H1 (cell line): ENCODE measurements around the gene ADAM19. TPM values are rescaled to one million over a fixed set of nuclear protein-coding genes. Genes with fewer than 3 reads are reported as not detected.

Source experiments
- CTCF ChIA-PET: fragments of 300-600 bp; sonication (Branson Sonifier 250); formaldehyde crosslinking; loops from one replicate; lab custom pipeline; 2021; ENCODE audit not compliant: partially characterized antibody; lab: Charles Lee
- POLR2A ChIA-PET: fragments of 300-600 bp; sonication (Branson Sonifier 250); formaldehyde crosslinking; loops from one replicate; lab custom pipeline; 2021; ENCODE audit warnings: inconsistent platforms; ENCODE audit not compliant: partially characterized antibody; lab: Charles Lee
- DNase-seq, 2 experiments: peaks; one replicate each; pipeline versions ENCODE4 v3.0.0 to v3.0.0-alpha.2; 2010 to 2022; ENCODE audit warnings: low spot score in 2 of 2, low read depth in 1 of 2, mixed read lengths in 1 of 2
- FAIRE-seq: peaks from 2 replicates; lab custom pipeline; 2011; peaks lifted over from hg19 to GRCh38; lab: Jason Lieb, UNC
- H2AFZ ChIP-seq: 2 replicates; pipeline ENCODE4 v1.8.1; 2012; ENCODE audit warnings: low read length, inconsistent platforms
- H2AK5ac ChIP-seq: 2 replicates; pipeline ENCODE4 v1.6.1; 2013; ENCODE audit warnings: low read depth, low read length
- H2BK120ac ChIP-seq: replicated peaks from 2 replicates; pipeline ENCODE3; 2013; ENCODE audit warnings: low read depth, low read length, inconsistent platforms
- H2BK12ac ChIP-seq: 2 replicates; pipeline ENCODE4 v1.6.1; 2013; ENCODE audit warnings: low read depth, low read length
- H2BK15ac ChIP-seq: 2 replicates; pipeline ENCODE4 v1.6.1; 2013; ENCODE audit warnings: low read length
- H2BK20ac ChIP-seq: 2 replicates; pipeline ENCODE4 v1.6.1; 2013; ENCODE audit warnings: low read length
- H2BK5ac ChIP-seq: 2 replicates; pipeline ENCODE4 v1.6.1; 2013; ENCODE audit warnings: low read depth, low read length
- H3K14ac ChIP-seq: 2 replicates; pipeline ENCODE4 v1.6.1; 2013; ENCODE audit warnings: inconsistent platforms; ENCODE audit not compliant: insufficient read length
- H3K18ac ChIP-seq: 2 replicates; pipeline ENCODE4 v1.6.1; 2013; ENCODE audit warnings: low read length; ENCODE audit errors: extremely low read depth
- H3K23ac ChIP-seq: 2 replicates; pipeline ENCODE4 v1.6.1; 2013; ENCODE audit warnings: inconsistent platforms; ENCODE audit not compliant: insufficient read length
- H3K23me2 ChIP-seq: 2 replicates; pipeline ENCODE4 v1.6.1; 2013; ENCODE audit warnings: low read depth, low read length
- H3K27ac ChIP-seq: 2 replicates; pipeline ENCODE4 v1.6.1; 2011; ENCODE audit warnings: low read depth, low read length, inconsistent platforms
- H3K27me3 ChIP-seq, 4 experiments: replicated peaks in 1 of 4; 1 replicate in 1 of 4; 2 replicates in 3 of 4; pipeline versions ENCODE4 v1.6.1 to v1.8.1; 2011 to 2013; ENCODE audit warnings: low read length in 3 of 4, mild to moderate bottlenecking in 3 of 4, inconsistent platforms in 2 of 4, mixed read lengths in 2 of 4, moderate library complexity in 1 of 4; ENCODE audit not compliant: control insufficient read depth in 3 of 4, insufficient read depth in 3 of 4; ENCODE audit errors: extremely low read depth in 1 of 4
- H3K36me3 ChIP-seq, 4 experiments: 2 replicates each; pipeline versions ENCODE4 v1.6.1 to v1.8.1; 2011 to 2013; ENCODE audit warnings: mild to moderate bottlenecking in 4 of 4, low read length in 3 of 4, moderate library complexity in 2 of 4, control low read depth in 1 of 4, inconsistent platforms in 1 of 4; ENCODE audit not compliant: insufficient read depth in 4 of 4, control insufficient read depth in 2 of 4
- H3K4ac ChIP-seq: replicated peaks from 2 replicates; pipeline ENCODE3; 2013; ENCODE audit warnings: low read length, low read depth, mixed read lengths, inconsistent platforms; ENCODE audit not compliant: insufficient read length
- H3K4me1 ChIP-seq, 4 experiments: replicated peaks in 1 of 4; 1 replicate in 1 of 4; 2 replicates in 3 of 4; pipeline versions ENCODE4 v1.6.1 to v1.8.1; 2011 to 2013; ENCODE audit warnings: low read length in 3 of 4, inconsistent platforms in 2 of 4, mixed read lengths in 1 of 4; ENCODE audit not compliant: insufficient read depth in 4 of 4, control insufficient read depth in 3 of 4
- H3K4me2 ChIP-seq, 2 experiments: 2 replicates each; pipeline versions ENCODE4 v1.6.1 to v1.8.1; 2011 to 2013; ENCODE audit warnings: low read depth in 2 of 2, low read length in 2 of 2, control low read depth in 1 of 2, inconsistent platforms in 1 of 2, mild to moderate bottlenecking in 1 of 2; ENCODE audit not compliant: insufficient read depth in 1 of 2
- H3K4me3 ChIP-seq, 4 experiments: fragments of 200-600, 300-600 bp in 1 of 4; sonication (generic), shearing (Covaris generic), sonication (Bioruptor Twin) in 1 of 4; 2 replicates each; pipeline versions ENCODE4 v1.5.1 to v1.8.1; 2011 to 2016; ENCODE audit warnings: low read length in 4 of 4, low read depth in 3 of 4, control low read depth in 2 of 4, inconsistent platforms in 2 of 4, mild to moderate bottlenecking in 2 of 4, mixed read lengths in 1 of 4, moderate library complexity in 1 of 4; ENCODE audit not compliant: insufficient read depth in 2 of 4; ENCODE audit errors: extremely low read depth in 1 of 4
- H3K56ac ChIP-seq: replicated peaks from 2 replicates; pipeline ENCODE3; 2013; ENCODE audit warnings: low read depth, mild to moderate bottlenecking, mixed read lengths, low read length, inconsistent platforms; ENCODE audit not compliant: insufficient read length
- H3K79me1 ChIP-seq: 2 replicates; pipeline ENCODE4 v1.6.1; 2013; ENCODE audit warnings: low read depth, low read length, control low read depth
- H3K79me2 ChIP-seq, 2 experiments: 2 replicates each; pipeline versions ENCODE4 v1.6.1 to v1.8.1; 2012 to 2013; ENCODE audit warnings: low read length in 2 of 2, mild to moderate bottlenecking in 2 of 2, inconsistent platforms in 1 of 2; ENCODE audit not compliant: insufficient read depth in 2 of 2, control insufficient read depth in 1 of 2
- H3K9ac ChIP-seq, 4 experiments: replicated peaks in 1 of 4; 1 replicate in 1 of 4; 2 replicates in 3 of 4; pipeline versions ENCODE4 v1.6.1 to v1.8.1; 2011 to 2013; ENCODE audit warnings: low read depth in 3 of 4, low read length in 3 of 4, control low read depth in 2 of 4, mild to moderate bottlenecking in 2 of 4, moderate library complexity in 2 of 4, inconsistent platforms in 1 of 4; ENCODE audit errors: extremely low read depth in 1 of 4
- H3K9me3 ChIP-seq, 2 experiments: 2 replicates each; pipeline versions ENCODE4 v1.6.1 to v1.8.1; 2012 to 2013; ENCODE audit warnings: mild to moderate bottlenecking in 2 of 2, moderate library complexity in 2 of 2, control low read depth in 1 of 2, inconsistent platforms in 1 of 2, low read depth in 1 of 2, low read length in 1 of 2, mixed read lengths in 1 of 2; ENCODE audit not compliant: insufficient read depth in 2 of 2
- H4K20me1 ChIP-seq, 2 experiments: replicated peaks in 1 of 2; 2 replicates each; pipeline versions ENCODE3 to v1.8.1; 2011 to 2013; ENCODE audit warnings: inconsistent platforms in 2 of 2, low read length in 2 of 2, mild to moderate bottlenecking in 1 of 2; ENCODE audit not compliant: insufficient read depth in 2 of 2, control insufficient read depth in 1 of 2
- H4K5ac ChIP-seq: 2 replicates; pipeline ENCODE4 v1.6.1; 2013; ENCODE audit warnings: low read length, low read depth, mixed read lengths, inconsistent platforms; ENCODE audit not compliant: insufficient read length
- H4K8ac ChIP-seq: 2 replicates; pipeline ENCODE4 v1.8.0; 2013; ENCODE audit warnings: mild to moderate bottlenecking, moderate library complexity, low read length, inconsistent platforms; ENCODE audit not compliant: insufficient read depth; ENCODE audit errors: extremely low read depth
- H4K91ac ChIP-seq: replicated peaks from 2 replicates; pipeline ENCODE3; 2013; ENCODE audit warnings: low read length, mixed read lengths, inconsistent platforms; ENCODE audit not compliant: insufficient read length
- ASH2L ChIP-seq: fragments of 200-600, 300-600 bp; sonication (generic); IDR thresholded peaks from one replicate; pipeline ENCODE4 v1.7.1; 2017; ENCODE audit warnings: low read length
- CBX5 ChIP-seq: fragments of 300-800, 300-1000 bp; sonication (generic); IDR thresholded peaks from 2 replicates; pipeline ENCODE4 v1.7.1; 2016; ENCODE audit warnings: antibody characterized with exemption, low read length, low read depth
- CHD1 ChIP-seq: IDR thresholded peaks from 2 replicates; pipeline ENCODE4 v1.6.1; 2012; ENCODE audit warnings: low read depth, low read length, improper control_type of control experiment
- CREB1 ChIP-seq: IDR thresholded peaks from 2 replicates; pipeline ENCODE4 v1.6.1; 2012; ENCODE audit warnings: inconsistent platforms
- EGR1 ChIP-seq: IDR thresholded peaks from 2 replicates; pipeline ENCODE4 v1.6.1; 2011; ENCODE audit warnings: low read depth, low read length, borderline replicate concordance
- EP300 ChIP-seq, 2 experiments: IDR thresholded peaks; 1 replicate in 1 of 2; 2 replicates in 1 of 2; pipeline ENCODE4 v1.6.1; 2011 to 2012; ENCODE audit warnings: low read depth in 2 of 2, low read length in 2 of 2, mild to moderate bottlenecking in 2 of 2, borderline replicate concordance in 1 of 2, inconsistent platforms in 1 of 2, moderate library complexity in 1 of 2
- EZH2 ChIP-seq: fragments of 200-600 bp; sonication (generic); IDR thresholded peaks from 2 replicates; pipeline ENCODE4 v1.7.1; 2012; ENCODE audit warnings: low read depth, mild to moderate bottlenecking, moderate library complexity, low read length, inconsistent platforms; ENCODE audit not compliant: severe bottlenecking
- NANOG ChIP-seq: IDR thresholded peaks from 2 replicates; pipeline ENCODE4 v1.6.1; 2011; ENCODE audit warnings: low read length, low read depth, mild to moderate bottlenecking, inconsistent platforms; ENCODE audit not compliant: insufficient read depth, poor library complexity, severe bottlenecking
- NRF1 ChIP-seq: IDR thresholded peaks from 2 replicates; pipeline ENCODE4 v1.6.1; 2011; ENCODE audit warnings: mild to moderate bottlenecking, low read depth, low read length, improper control_type of control experiment
- POLR2AphosphoS5 ChIP-seq: IDR thresholded peaks from 2 replicates; pipeline ENCODE4 v1.6.1; 2011; ENCODE audit warnings: low read depth, low read length
- POU5F1 ChIP-seq: IDR thresholded peaks from 2 replicates; pipeline ENCODE4 v1.6.1; 2011; ENCODE audit warnings: low read depth, mild to moderate bottlenecking, low read length, moderate library complexity
- RAD21 ChIP-seq, 2 experiments: IDR thresholded peaks in 1 of 2; conservative IDR thresholded peaks in 1 of 2; 2 replicates each; pipeline ENCODE4 v1.6.1; 2011; ENCODE audit warnings: low read depth in 2 of 2, low read length in 2 of 2, improper control_type of control experiment in 1 of 2, inconsistent platforms in 1 of 2, mild to moderate bottlenecking in 1 of 2, moderate library complexity in 1 of 2
- SP1 ChIP-seq: IDR thresholded peaks from 2 replicates; pipeline ENCODE4 v1.6.1; 2011; ENCODE audit warnings: low read depth, low read length
- TBP ChIP-seq: IDR thresholded peaks from 2 replicates; pipeline ENCODE4 v1.6.1; 2011; ENCODE audit warnings: low read depth, low read length, improper control_type of control experiment
- TEAD4 ChIP-seq: IDR thresholded peaks from 2 replicates; pipeline ENCODE4 v1.6.1; 2012; ENCODE audit warnings: low read depth, low read length, inconsistent platforms, mixed read lengths
- WGBS, 2 experiments: shearing (Covaris generic) in 1 of 2; methylation state at CpG; one replicate each; pipeline versions ENCODE4 v1.1.6 to v1.1.7; 2013 to 2015; ENCODE audit warnings: low lambda C conversion rate in 2 of 2, mixed read lengths in 2 of 2, inconsistent platforms in 1 of 2, low coverage in 1 of 2, missing lambda C conversion rate in 1 of 2; ENCODE audit not compliant: insufficient replicate concordance in 2 of 2, insufficient coverage in 1 of 2, insufficient read length in 1 of 2; ENCODE audit errors: extremely low coverage in 1 of 2, missing lambda C conversion rate in 1 of 2; 5-methylcytosine and 5-hydroxymethylcytosine counted together
- polyA plus RNA-seq, 7 experiments: library from polyadenylated mRNA; depleted of rRNA in 3 of 7; stranded (reverse) in 5 of 7; unstranded in 2 of 7; fragments of >200 nt in 5 of 7; fragments of 200-250 nt in 2 of 7; gene quantifications; 1 replicate in 5 of 7; 2 replicates in 1 of 7; 4 replicates in 1 of 7; pipeline versions ENCODE4 v1.2.1 to v1.2.3, GENCODE V29; 2011 to 2013; ENCODE audit warnings: missing spikeins in 2 of 7, mixed read lengths in 2 of 7
- total RNA-seq: library from RNA; stranded (reverse); fragmentation: NEBNext Ultra II Directional; extraction: Animal tissue kit (Norgen Biotek cat#: 25700); gene quantifications from 2 replicates; pipeline ENCODE4 v1.2.1, GENCODE V29; 2021

The ADAM19 gene
- total and polyA plus RNA-seq, 2 of the 8 experiments (the other 6 are each of a cell fraction or from before 2014, with no cell fraction given), result 6.5 to 22.7 TPM

- 90% methylated on average over 6 of the region's 6 CpGs; no CpG with 5 or more reads in 1 of the 2 experiments for WGBS, 2 experiments
- Histone ChIP-seq H3K4me3 (no peak overlapping the region), H2AK5ac (no peak overlapping the region), H3K36me3 (no peaks in the 10 kb centered on the region; a peak in 2 of 8 replicates), H2BK20ac (no peak overlapping the region), H3K4me1 (no peaks in the 10 kb centered on the region; a peak in 1 of 7 replicates), H3K79me2 (no peaks in the 10 kb centered on the region), H3K18ac (no peak overlapping the region), H3K23me2 (no peaks in the 10 kb centered on the region), H2BK5ac (no peak overlapping the region), H2BK12ac (no peak overlapping the region), H2BK15ac (no peak overlapping the region), H3K9ac (no peak overlapping the region), H4K91ac (no peak overlapping the region), H2BK120ac (no peak overlapping the region), H4K8ac (no peak overlapping the region), H3K79me1 (no peaks in the 10 kb centered on the region), H3K14ac (no peak overlapping the region), H3K4ac (peak overlapping the region; percentile 41), H2AFZ (no peak overlapping the region), H3K27ac (no peak overlapping the region), H4K5ac (no peak overlapping the region), H3K56ac (no peak overlapping the region), H3K4me2 (no peak overlapping the region), H4K20me1 (no peaks in the 10 kb centered on the region), H3K9me3 (no peaks in the 10 kb centered on the region), H3K23ac (no peak overlapping the region), H3K27me3 (no peaks in the 10 kb centered on the region)
- CTCF ChIA-PET, result interaction anchor here (1.0 to 1.4 kb wide), 2 partner anchors 35 to 123 kb away, joined by 3 read pairs; no protein-coding TSS in a partner anchor
- FAIRE-seq (no peak), DNase-seq (no peak)
- POLR2A ChIA-PET, result no interaction called here
- TF ChIP-seq TEAD4, result no peak
- TF ChIP-seq TBP, result no peak
- no peak for TF ChIP-seq NANOG
- TF ChIP-seq POLR2AphosphoS5, result no peak
- TF ChIP-seq EP300 (IDR thresholded peaks at IDR 0.05; ENCODE audit: borderline replicate concordance in 1 of 2, low read depth in 2 of 2, low read length in 2 of 2), result no peak
- TF ChIP-seq ASH2L, result no peak
- TF ChIP-seq EZH2, result no peak
- TF ChIP-seq NRF1, result no peak
- no peak for TF ChIP-seq EGR1
- no peak for TF ChIP-seq CBX5
- no peak for TF ChIP-seq CREB1
- no peak for TF ChIP-seq POU5F1
- no peak for TF ChIP-seq CHD1
- TF ChIP-seq SP1, result no peak
- TF ChIP-seq RAD21 (IDR thresholded peaks at IDR 0.05 in 1 of 2, conservative IDR thresholded peaks at IDR 0.05 in 1 of 2; ENCODE audit: low read depth in 2 of 2, low read length in 2 of 2), result no peak
These were observed 70.1 kb downstream of the ADAM19 start for GRCh38 chr5:157505496-157505895.
